A673 (cell line): ENCODE data around the gene CTU1. TPM values are rescaled to one million over a fixed set of nuclear protein-coding genes. Genes with fewer than 3 reads are reported as not detected.

Source experiments
- BruUV-seq: library from RNA; stranded (reverse); fragments of 400-500 nt; replicated peaks from 2 replicates; lab custom pipeline; 2021; lab: Mats Ljungman, UMichigan
- CTCF ChIA-PET: fragments of 300-600 bp; sonication (Branson Sonifier 250); formaldehyde crosslinking; loops from one replicate; lab custom pipeline; 2022; ENCODE audit warnings: antibody characterized with exemption; lab: Charles Lee
- POLR2A ChIA-PET: fragments of 300-600 bp; sonication (Branson Sonifier 250); formaldehyde crosslinking; loops from one replicate; lab custom pipeline; 2022; ENCODE audit warnings: antibody characterized with exemption; ENCODE audit not compliant: low non-redundant PET; lab: Charles Lee
- DNase-seq: peaks from one replicate; pipeline ENCODE4 v3.0.0-alpha.2; 2015; ENCODE audit warnings: low spot score
- H3K27ac ChIP-seq: fragments of 200-600 bp; sonication (generic); 2 replicates; pipeline ENCODE4 v1.5.1; 2016; ENCODE audit warnings: mixed run types, low read depth, mild to moderate bottlenecking, mixed read lengths, antibody characterized with exemption, low read length; ENCODE audit not compliant: poor library complexity, severe bottlenecking
- H3K27me3 ChIP-seq: fragments of 200-600 bp; sonication (generic); replicated peaks from 2 replicates; pipeline ENCODE4 v1.6.1; 2017; ENCODE audit warnings: mixed run types, low read depth, mild to moderate bottlenecking, mixed read lengths, antibody characterized with exemption, low read length; ENCODE audit not compliant: insufficient read depth, poor library complexity
- H3K36me3 ChIP-seq: fragments of 200-600 bp; sonication (generic); 2 replicates; pipeline ENCODE4 v1.6.1; 2016; ENCODE audit warnings: mixed run types, mild to moderate bottlenecking, mixed read lengths, antibody characterized with exemption, low read length; ENCODE audit not compliant: insufficient read depth, poor library complexity, severe bottlenecking
- H3K4me1 ChIP-seq: fragments of 200-600 bp; sonication (generic); 2 replicates; pipeline ENCODE4 v1.6.1; 2017; ENCODE audit warnings: mixed run types, mild to moderate bottlenecking, mixed read lengths, antibody characterized with exemption, low read length; ENCODE audit not compliant: insufficient read depth, poor library complexity, severe bottlenecking
- H3K4me3 ChIP-seq: fragments of 200-600 bp; sonication (generic); 2 replicates; pipeline ENCODE4 v1.5.1; 2016; ENCODE audit warnings: low read depth, mixed run types, mild to moderate bottlenecking, mixed read lengths, low read length; ENCODE audit not compliant: poor library complexity, severe bottlenecking
- H3K9me3 ChIP-seq: fragments of 200-600 bp; sonication (generic); 2 replicates; pipeline ENCODE4 v1.6.1; 2016; ENCODE audit warnings: mixed run types, low read depth, mild to moderate bottlenecking, mixed read lengths, antibody characterized with exemption, low read length; ENCODE audit not compliant: poor library complexity, severe bottlenecking
- EZH2 ChIP-seq: fragments of 200-600 bp; sonication (generic); IDR thresholded peaks from 2 replicates; pipeline ENCODE4 v1.6.1; 2017; ENCODE audit warnings: borderline replicate concordance, low read depth, mild to moderate bottlenecking, mixed read lengths, antibody characterized with exemption, low read length; ENCODE audit not compliant: poor library complexity, severe bottlenecking
- intact Hi-C: fragments of 100-400 bp; cut with micrococcal nuclease; formaldehyde crosslinking; loops from one replicate; pipeline ENCODE4 v1.10.0; 2022; ENCODE audit not compliant: unreplicated experiment
- total RNA-seq: library from RNA; stranded (reverse); gene quantifications from 2 replicates; pipeline ENCODE4 v1.2.3, GENCODE V29; 2021
- TF ChIP-seq, protein P1 (sequence below): fragments of 300-800, 200-600 bp; sonication (generic); conservative IDR thresholded peaks from 2 replicates; pipeline ENCODE4 v1.5.1; 2017; ENCODE audit warnings: low read depth, mild to moderate bottlenecking, antibody characterized with exemption, low read length, moderate library complexity, mixed read lengths

Gene CTU1
- total RNA-seq, 1 experiment from 2014 or later, result 13.4 TPM

DNA sequence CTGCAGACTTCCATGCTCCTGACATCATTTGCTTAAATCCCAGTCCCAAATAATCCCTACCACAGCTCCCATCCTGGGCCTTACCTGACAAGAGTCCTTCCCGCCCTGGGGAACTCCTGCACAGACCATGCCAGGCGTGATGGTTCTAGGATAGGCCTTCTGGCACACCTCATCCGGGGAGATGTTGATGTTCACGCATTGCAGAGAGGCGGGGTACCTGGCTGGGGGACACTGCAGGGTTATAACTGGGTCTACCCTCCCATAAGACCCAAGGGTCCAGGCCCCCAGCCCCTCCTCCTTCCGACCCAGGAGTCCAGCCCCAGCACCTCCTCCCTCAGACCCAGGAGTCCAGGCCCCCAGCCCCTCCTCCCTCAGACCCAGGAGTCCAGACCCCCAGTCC is 29.5 kb downstream of the CTU1 start:
- DNase-seq, result no peak
- ChIA-PET CTCF (no interaction called here), POLR2A (no interaction called here)
- Histone ChIP-seq H3K36me3 (no peaks in the 10 kb centered on the region), H3K27me3 (peaks cover 16% of the 10 kb centered on the region), H3K27ac (no peak overlapping the region), H3K9me3 (no peaks in the 10 kb centered on the region), H3K4me1 (no peaks in the 10 kb centered on the region), H3K4me3 (no peak overlapping the region)
- no peak for TF ChIP-seq EZH2
- TF ChIP-seq, protein P1, sequence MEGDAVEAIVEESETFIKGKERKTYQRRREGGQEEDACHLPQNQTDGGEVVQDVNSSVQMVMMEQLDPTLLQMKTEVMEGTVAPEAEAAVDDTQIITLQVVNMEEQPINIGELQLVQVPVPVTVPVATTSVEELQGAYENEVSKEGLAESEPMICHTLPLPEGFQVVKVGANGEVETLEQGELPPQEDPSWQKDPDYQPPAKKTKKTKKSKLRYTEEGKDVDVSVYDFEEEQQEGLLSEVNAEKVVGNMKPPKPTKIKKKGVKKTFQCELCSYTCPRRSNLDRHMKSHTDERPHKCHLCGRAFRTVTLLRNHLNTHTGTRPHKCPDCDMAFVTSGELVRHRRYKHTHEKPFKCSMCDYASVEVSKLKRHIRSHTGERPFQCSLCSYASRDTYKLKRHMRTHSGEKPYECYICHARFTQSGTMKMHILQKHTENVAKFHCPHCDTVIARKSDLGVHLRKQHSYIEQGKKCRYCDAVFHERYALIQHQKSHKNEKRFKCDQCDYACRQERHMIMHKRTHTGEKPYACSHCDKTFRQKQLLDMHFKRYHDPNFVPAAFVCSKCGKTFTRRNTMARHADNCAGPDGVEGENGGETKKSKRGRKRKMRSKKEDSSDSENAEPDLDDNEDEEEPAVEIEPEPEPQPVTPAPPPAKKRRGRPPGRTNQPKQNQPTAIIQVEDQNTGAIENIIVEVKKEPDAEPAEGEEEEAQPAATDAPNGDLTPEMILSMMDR, result no peak
- intact Hi-C loops, result no loop called here
- BruUV-seq, result no TSS peak

DNA sequence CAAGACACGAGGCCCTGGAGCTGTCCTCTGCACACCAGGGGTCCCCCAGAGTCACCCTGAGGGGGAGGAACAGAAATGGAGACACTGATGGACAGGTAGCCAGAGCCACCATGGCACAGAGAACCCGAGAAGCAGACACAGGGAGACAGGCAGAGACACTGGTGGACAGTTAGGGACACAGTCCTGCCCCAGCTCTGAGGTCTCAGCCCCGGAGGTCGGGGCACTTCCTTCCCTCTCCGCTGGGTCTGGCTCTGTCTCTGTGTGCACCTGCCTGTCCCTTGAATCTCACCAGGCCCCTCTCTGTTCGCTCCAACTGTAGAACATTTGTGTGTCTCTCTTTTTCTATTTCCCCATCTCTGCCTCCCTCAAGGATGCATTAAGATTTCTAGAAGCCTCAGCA is 30.1 kb downstream of the CTU1 start:
- TF ChIP-seq, protein P1, result no peak
- no peak for TF ChIP-seq EZH2
- Histone ChIP-seq H3K27ac (no peak overlapping the region), H3K36me3 (no peaks in the 10 kb centered on the region), H3K4me1 (no peaks in the 10 kb centered on the region), H3K9me3 (peaks cover 4% of the 10 kb centered on the region), H3K27me3 (peaks cover 16% of the 10 kb centered on the region), H3K4me3 (no peak overlapping the region)
- no TSS peak for BruUV-seq
- POLR2A ChIA-PET, result no interaction called here
- DNase-seq, result no peak
- intact Hi-C loops, result no loop called here
- CTCF ChIA-PET, result no interaction called here

DNA sequence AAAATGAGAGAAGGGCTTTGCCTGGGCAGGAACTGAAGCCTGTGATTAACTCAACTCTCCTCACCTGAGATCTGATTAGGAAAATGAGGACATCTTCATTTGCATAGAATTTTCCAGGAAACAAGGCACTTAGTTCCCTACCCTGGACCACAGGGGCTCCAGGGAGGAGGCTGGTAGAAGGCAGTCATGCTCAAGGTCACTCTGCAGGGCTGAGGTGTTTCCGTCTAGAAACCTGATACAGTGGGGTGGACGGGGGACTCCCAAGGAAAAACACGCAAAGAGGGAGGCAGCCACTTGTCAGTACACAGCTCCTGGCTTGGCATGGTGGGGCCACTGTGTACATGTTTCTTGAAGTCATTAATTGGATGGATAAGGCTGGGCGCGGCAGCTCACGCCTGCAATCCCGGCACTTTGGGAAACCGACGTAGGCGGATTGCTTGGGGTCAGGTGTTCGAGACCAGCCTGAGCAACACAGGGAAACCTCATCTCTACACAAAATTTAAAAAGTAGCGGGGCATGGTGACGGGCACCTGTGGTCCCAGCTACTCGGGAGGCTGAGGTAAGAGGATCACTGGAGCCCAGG is 31.5 kb downstream of the CTU1 start:
- ChIA-PET POLR2A (no interaction called here), CTCF (no interaction called here)
- no peak overlapping the region for H3K4me3 ChIP-seq
- peaks cover 6% of the 10 kb centered on the region for H3K27me3 ChIP-seq
- DNase-seq, result no peak
- H3K36me3 ChIP-seq, result no peaks in the 10 kb centered on the region
- no peak overlapping the region for H3K27ac ChIP-seq
- TF ChIP-seq EZH2, result no peak
- TF ChIP-seq, protein P1, result no peak
- H3K4me1 ChIP-seq, result no peaks in the 10 kb centered on the region
- BruUV-seq, result no TSS peak
- intact Hi-C loops, result no loop called here
- peaks cover 10% of the 10 kb centered on the region for H3K9me3 ChIP-seq
